ENCODE measurements around the gene PARD3B.

The PARD3B gene

DNA sequence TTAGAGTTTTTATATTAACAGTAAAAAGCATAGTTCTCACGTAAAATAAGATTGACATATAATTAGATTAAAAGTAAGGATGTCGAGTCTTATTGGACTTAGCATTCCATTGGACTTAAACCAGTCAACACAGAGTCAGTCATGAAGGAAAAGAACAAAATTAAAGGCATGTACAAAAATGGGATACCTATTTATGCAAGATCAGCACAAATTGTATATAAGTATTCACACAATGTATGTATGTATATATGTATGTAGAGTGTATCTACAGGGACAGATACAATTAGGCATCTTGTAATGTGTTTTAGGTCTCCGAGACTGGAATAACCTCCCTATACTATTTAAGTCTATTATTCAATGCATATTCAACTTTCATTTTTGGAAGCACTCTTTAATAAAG is 419.1 kb downstream of the PARD3B start:
- no peak for DNase-seq (ENCODE audit: low spot score)

- no peak for DNase-seq (ENCODE audit: low spot score)
Measured at GRCh38 chr2:204966245-204966644, 421.0 kb downstream of the PARD3B start.

GRCh38 chr2:204967199-204967960 is 422.1 kb downstream of the PARD3B start:
- DNase-seq (ENCODE audit: low spot score) = no peak

GRCh38 chr2:204971206-204971907 is 426.1 kb downstream of the PARD3B start:
- no peak for DNase-seq (ENCODE audit: low spot score)

- DNase-seq (ENCODE audit: low spot score) = no peak
Measured at GRCh38 chr2:204972161-204972560, 426.9 kb downstream of the PARD3B start.

DNA sequence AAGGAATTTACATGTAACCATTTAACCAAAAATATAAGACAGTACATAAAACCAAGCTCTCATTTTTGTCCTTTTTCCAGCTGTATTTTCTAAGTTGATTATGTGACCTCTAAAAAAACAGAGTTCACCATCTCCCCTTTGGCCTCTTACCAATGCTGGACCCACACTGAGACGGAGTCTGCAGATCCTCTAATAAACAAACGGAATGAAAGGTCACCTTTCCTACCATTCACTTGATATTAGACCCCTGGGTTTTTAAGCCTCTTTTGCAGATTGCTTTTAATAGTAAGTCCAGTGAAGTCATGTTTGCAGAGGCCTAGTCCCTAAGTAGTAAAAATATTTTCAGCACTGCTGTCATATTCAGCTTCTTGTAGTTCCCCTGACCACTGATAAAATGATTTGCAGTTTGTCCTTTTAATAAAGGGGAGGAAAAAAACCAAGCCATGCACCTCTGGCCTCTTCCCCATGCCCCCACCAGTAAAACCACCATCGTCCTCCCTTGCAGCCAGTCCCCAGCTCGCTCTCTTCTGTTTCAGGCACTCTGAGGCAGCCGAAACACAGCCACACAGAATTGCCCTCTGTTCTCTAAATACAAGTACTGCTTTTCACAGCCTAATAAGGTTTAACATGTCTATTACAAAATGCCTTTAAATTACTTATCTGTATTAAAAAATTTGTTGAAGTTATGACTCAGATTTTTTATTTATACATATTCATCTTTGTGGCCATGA is 427.5 kb downstream of the PARD3B start:
- DNase-seq (ENCODE audit: low spot score) = no peak

DNA sequence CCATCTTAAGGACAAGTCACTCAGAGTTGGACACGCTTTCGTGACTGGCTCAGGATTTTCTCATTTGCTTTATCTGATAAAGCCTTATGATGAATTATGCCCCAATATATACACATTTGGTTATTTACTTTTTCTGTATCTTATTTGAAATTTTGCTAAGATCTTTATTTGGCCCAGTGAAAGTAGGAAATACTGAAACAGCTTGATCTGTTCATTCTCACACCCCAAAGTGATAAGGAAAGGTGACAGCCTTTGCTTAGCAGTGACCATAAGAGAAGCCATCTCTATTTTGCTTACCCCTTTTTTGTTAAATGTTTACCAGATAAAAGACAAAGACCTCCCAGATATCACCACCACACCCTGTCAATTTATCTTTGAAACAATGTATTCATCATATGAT is 428.3 kb downstream of the PARD3B start:
- no peak for DNase-seq (ENCODE audit: low spot score)

DNA sequence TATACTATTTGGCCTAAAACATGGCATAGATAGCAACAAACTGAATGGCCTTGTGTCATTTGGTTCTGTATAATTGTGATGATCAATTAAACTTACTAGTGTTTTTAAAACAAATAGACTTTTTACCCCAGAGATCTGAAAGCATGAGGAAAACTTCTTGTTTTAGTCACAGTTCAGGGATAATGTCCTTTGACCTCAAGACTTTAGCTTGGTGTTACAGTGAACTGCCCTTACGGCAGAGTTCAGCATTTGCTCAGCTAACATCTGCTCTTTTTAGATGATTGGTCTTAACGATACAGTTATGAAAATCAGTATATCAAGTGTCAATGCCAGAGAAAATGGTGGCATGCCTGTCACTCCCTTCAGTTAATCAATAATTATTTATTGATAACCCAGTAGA is 429.2 kb downstream of the PARD3B start:
- no peak for DNase-seq (ENCODE audit: low spot score)

GRCh38 chr2:204977914-204978313 is 432.6 kb downstream of the PARD3B start:
- no peak for DNase-seq (ENCODE audit: low spot score)

- no peak for DNase-seq (ENCODE audit: low spot score)
Measured at GRCh38 chr2:204982303-204982702, 437.0 kb downstream of the PARD3B start.

DNA sequence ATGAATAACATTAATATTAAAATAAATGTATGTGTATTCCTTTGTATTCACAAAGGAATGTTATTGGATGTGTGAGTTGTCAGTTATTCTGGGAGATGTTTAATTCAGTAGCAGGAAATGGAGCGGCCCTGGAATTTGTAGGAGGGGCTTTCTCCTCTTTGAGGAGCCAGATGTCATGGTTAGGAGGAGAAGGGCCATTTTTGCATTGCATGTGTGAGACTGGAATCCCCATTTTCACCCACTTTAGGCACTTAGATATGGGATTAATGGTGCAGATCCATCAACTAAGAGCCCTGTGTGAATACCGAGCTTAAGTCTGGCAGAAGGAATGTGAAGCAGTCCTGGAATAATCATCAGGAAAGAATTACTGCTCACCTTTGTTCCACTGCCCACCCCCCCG is 439.2 kb downstream of the PARD3B start:
- no peak for DNase-seq (ENCODE audit: low spot score)

DNA sequence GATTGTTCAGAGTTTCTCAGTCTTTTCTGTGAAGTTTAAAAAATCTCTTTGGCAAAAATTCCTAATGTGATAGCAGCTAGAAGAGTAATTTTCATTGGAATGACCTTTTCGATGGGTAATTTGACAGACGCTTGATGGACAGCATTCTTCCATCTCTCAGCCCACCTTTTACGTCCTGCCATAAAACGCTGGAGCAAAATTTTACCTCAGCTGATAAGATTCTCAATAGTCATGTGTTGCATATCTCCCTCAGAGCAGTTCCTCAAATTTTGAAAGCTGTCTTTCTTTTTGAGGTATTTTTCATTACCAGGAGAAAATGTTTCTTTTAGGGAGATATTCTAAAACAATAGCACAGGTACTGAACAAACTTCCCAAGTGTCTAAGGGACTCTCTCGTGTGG is 441.4 kb downstream of the PARD3B start:
- no peak for DNase-seq (ENCODE audit: low spot score)

GRCh38 chr2:204988836-204989235 is 443.6 kb downstream of the PARD3B start:
- no peak for DNase-seq (ENCODE audit: low spot score)

GRCh38 chr2:204989877-204990276 is 444.6 kb downstream of the PARD3B start:
- no peak for DNase-seq (ENCODE audit: low spot score)

DNA sequence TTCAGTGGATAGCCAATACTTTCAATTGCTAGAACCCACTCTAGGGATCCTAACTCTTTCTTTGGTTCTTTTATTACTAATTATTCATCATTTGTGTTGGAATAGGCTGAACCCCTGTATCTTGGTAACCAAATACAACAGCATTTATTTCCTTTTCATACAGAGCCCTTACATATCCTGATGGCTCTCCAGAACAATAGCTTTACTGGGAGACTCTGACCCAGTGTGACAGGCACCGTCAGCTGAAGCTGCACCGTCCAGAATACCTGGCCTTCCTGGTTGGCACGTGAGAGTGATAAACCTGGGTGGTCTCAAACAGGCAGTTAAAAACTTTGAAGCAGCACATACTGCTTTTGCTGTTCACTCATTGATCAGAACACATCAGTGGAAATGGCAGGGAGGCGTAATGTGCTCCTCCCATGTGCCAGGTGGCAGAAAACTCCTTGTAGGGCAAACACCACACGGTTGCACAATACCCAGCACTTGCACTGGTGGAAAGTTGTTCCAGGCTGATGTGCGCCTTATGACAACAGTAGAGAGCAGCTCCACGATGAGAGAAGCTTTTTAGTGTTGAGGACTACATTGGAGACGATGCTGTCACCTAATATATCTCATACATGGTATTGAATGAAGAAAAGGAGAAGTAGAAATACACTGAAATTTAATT is 456.2 kb downstream of the PARD3B start:
- no peak for DNase-seq (ENCODE audit: low spot score)

- no peak for DNase-seq (ENCODE audit: low spot score)
Measured at GRCh38 chr2:205002390-205002789, 457.1 kb downstream of the PARD3B start.

DNA sequence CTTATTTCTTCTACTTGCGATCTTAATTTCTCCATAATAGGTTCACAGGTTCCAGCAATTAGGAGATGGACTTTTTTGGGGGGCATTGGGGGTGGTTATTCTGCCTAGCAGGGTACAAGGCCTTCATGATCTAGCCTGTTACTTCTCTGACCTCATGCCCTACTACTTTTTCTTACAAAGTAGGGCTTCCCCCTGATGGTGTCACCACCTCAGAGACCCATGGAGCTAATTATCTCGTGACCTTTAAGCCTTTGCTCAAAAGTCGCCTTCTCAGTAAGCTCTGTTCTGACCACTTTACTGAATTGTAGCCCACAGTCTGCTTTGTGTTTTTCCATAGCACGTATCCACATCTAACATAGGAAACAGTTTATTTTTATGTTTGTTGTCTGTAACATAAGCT is 458.0 kb downstream of the PARD3B start:
- DNase-seq (ENCODE audit: low spot score) = no peak

- no peak for DNase-seq (ENCODE audit: low spot score)
Measured at GRCh38 chr2:205010196-205010595, 464.9 kb downstream of the PARD3B start.

- no peak for DNase-seq (ENCODE audit: low spot score)
Measured at GRCh38 chr2:205011031-205011430, 465.8 kb downstream of the PARD3B start.

DNA sequence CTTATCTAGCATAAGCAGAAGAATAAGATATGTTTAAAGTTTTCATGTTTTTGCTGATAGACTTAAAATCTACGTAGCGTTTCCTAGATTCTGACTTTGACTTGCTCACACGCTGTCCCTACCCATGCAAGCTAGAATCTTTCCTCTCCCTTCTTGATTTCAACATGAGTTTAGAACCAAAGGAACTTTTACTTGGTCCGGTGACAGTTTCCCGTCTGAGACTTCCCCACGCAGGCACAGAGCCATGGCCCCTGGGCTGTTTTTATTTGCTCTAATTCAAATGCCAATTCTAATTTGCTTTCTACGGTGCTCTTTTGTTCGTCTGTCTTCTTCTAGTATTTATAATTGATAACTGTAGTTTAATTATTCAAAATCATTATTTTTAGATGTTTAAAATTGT is 467.7 kb downstream of the PARD3B start:
- DNase-seq (ENCODE audit: low spot score) = no peak

DNA sequence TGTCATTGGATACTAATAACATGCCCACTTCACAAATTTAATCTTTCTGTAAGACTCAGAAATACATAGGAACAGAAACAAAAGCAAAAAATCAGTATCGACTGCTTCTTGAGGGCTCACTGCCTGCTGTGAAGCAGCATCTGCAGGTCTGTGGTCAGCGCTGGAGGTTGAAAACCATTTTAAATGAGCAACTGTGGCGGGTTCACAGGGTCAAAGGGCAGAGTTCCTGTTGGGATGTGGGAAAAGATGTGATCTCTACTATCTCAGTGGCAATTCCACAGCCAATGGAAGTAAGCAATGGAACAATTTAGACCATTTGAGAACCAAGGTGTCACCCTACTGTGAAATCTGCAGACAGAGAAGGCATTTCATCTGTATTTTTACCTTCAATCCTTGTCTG is 468.3 kb downstream of the PARD3B start:
- no peak for DNase-seq (ENCODE audit: low spot score)

GRCh38 chr2:205014201-205014600 is 468.9 kb downstream of the PARD3B start:
- DNase-seq (ENCODE audit: low spot score) = no peak

- no peak for DNase-seq (ENCODE audit: low spot score)
Measured at GRCh38 chr2:205017381-205017780, 472.1 kb downstream of the PARD3B start.

All from ecto neural progenitor cell (in vitro differentiated cells).